OCI-M1 (cell line): ENCODE data around the gene ACSL3.
A peak's percentile ranks its signal among the peaks of the same experiment; 100 is the strongest.
"Not testable (repeated sequence)": the region's sequence is repeated elsewhere in the genome, so short reads cannot be mapped to it uniquely, and the experiment has no call there.

ENCODE experiments used
- DNase-seq: peaks from one replicate; lab custom pipeline; 2025; lab: John Stamatoyannopoulos, UW

The ACSL3 gene

GRCh38 chr2:222860740-222861410, at the start of gene ACSL3:
ACSL3 (plus strand) TSS chr2:222861036; CDS start chr2:222908773, 47,737 bp downstream.
- DNase-seq = peak; percentile 98

GRCh38 chr2:222811828-222812227, 49.0 kb upstream of the ACSL3 start:
- DNase-seq = no peak

- no peak for DNase-seq
These were observed 47.5 kb upstream of the ACSL3 start for GRCh38 chr2:222813177-222813843.

- DNase-seq = peak; percentile 26
These were observed 41.0 kb upstream of the ACSL3 start for GRCh38 chr2:222819722-222820333.

- DNase-seq = no peak
These were observed 37.5 kb upstream of the ACSL3 start for GRCh38 chr2:222823183-222823930.

- DNase-seq = no peak
These were observed 35.8 kb upstream of the ACSL3 start for GRCh38 chr2:222825031-222825430.

- no peak for DNase-seq
These were observed 33.4 kb upstream of the ACSL3 start for GRCh38 chr2:222827417-222827816.

- no peak for DNase-seq
These were observed 32.3 kb upstream of the ACSL3 start for GRCh38 chr2:222828572-222828971.

- no peak for DNase-seq
These were observed 30.7 kb upstream of the ACSL3 start for GRCh38 chr2:222830164-222830563.

GRCh38 chr2:222833410-222833809, 27.4 kb upstream of the ACSL3 start:
- no peak for DNase-seq

GRCh38 chr2:222835143-222835822, 25.6 kb upstream of the ACSL3 start:
- DNase-seq = peak; percentile 55

- DNase-seq = no peak
These were observed 25.0 kb upstream of the ACSL3 start for GRCh38 chr2:222835823-222836151.

- no peak for DNase-seq
These were observed 23.2 kb upstream of the ACSL3 start for GRCh38 chr2:222837643-222838056.

- DNase-seq = no peak
These were observed 20.6 kb upstream of the ACSL3 start for GRCh38 chr2:222840060-222840802.

GRCh38 chr2:222842491-222843174, 18.2 kb upstream of the ACSL3 start:
- peak; percentile 44 for DNase-seq

GRCh38 chr2:222844323-222844722, 16.5 kb upstream of the ACSL3 start:
- DNase-seq = peak; percentile 71

- not testable (repeated sequence) for DNase-seq
These were observed 15.5 kb upstream of the ACSL3 start for GRCh38 chr2:222845314-222845713.

GRCh38 chr2:222846003-222846402, 14.8 kb upstream of the ACSL3 start:
- DNase-seq = no peak

GRCh38 chr2:222848031-222848430, 12.8 kb upstream of the ACSL3 start:
- DNase-seq = not testable (repeated sequence)

GRCh38 chr2:222848862-222849261, 12.0 kb upstream of the ACSL3 start:
- DNase-seq = no peak
